Kidney (tissue), 14 donors: Measurements from ENCODE around the gene ATP8A2. TPM values are rescaled to one million over a fixed set of nuclear protein-coding genes. Genes with fewer than 3 reads are reported as not detected.

Source experiments
- DNase-seq, 5 donors: peaks; one replicate each; pipeline ENCODE4 v3.0.0-alpha.2; 2013 to 2020
- FAIRE-seq: peaks from 2 replicates; lab custom pipeline; 2012; peaks lifted over from hg19 to GRCh38; lab: Jason Lieb, UNC
- H3K27ac ChIP-seq, 2 donors: one replicate each; pipeline ENCODE4 v1.7.0; 2013; ENCODE audit warnings: low read depth in 2 of 2, low read length in 2 of 2, inconsistent platforms in 1 of 2
- H3K27me3 ChIP-seq: one replicate; pipeline ENCODE4 v1.7.1; 2013; ENCODE audit warnings: low read length, inconsistent platforms; ENCODE audit not compliant: control insufficient read depth, insufficient read depth
- H3K36me3 ChIP-seq, 3 donors: one replicate each; pipeline versions ENCODE4 v1.7.0 to v1.7.1; 2013; ENCODE audit warnings: low read length in 3 of 3, control low read depth in 1 of 3, inconsistent platforms in 1 of 3; ENCODE audit not compliant: insufficient read depth in 3 of 3, control insufficient read depth in 2 of 3
- H3K4me1 ChIP-seq, 3 donors: one replicate each; pipeline versions ENCODE4 v1.7.0 to v1.7.1; 2013; ENCODE audit warnings: low read length in 3 of 3, inconsistent platforms in 1 of 3, low read depth in 1 of 3; ENCODE audit not compliant: control insufficient read depth in 2 of 3, insufficient read depth in 2 of 3
- H3K4me3 ChIP-seq, 3 donors: one replicate each; pipeline versions ENCODE4 v1.7.0 to v1.8.1; 2013; ENCODE audit warnings: low read length in 3 of 3, control low read depth in 1 of 3, inconsistent platforms in 1 of 3
- H3K9ac ChIP-seq, 3 donors: one replicate each; pipeline versions ENCODE4 v1.7.0 to v1.7.1; 2013; ENCODE audit warnings: low read length in 3 of 3, control low read depth in 1 of 3, inconsistent platforms in 1 of 3
- H3K9me3 ChIP-seq, 3 donors: one replicate each; pipeline versions ENCODE4 v1.7.0 to v1.7.1; 2013; ENCODE audit warnings: low read length in 3 of 3, control low read depth in 1 of 3, inconsistent platforms in 1 of 3; ENCODE audit not compliant: control insufficient read depth in 2 of 3, insufficient read depth in 1 of 3
- intact Hi-C: fragments of 100-400 bp; cut with DNase I; formaldehyde crosslinking; loops from one replicate; pipeline ENCODE4 v1.11.1; 2022
- polyA plus RNA-seq: library from polyadenylated mRNA; stranded (reverse); fragments of 350-450 nt; fragmentation: Illumina TruSeq; extraction: RNeasy Lipid Tissue Mini Kit (QIAGEN cat#74804); gene quantifications from one replicate; pipeline ENCODE4 v1.2.3, GENCODE V29; 2014; ENCODE audit warnings: low read depth, low replicate concordance; ENCODE audit not compliant: insufficient read depth
- total RNA-seq: library from RNA; stranded (reverse); fragmentation: NEBNext Ultra II Directional; extraction: Animal tissue kit (Norgen Biotek cat#: 25700); gene quantifications from one replicate; pipeline ENCODE4 v1.2.1, GENCODE V29; 2021
- TF ChIP-seq, protein P1 (sequence below): IDR thresholded peaks from 3 replicates; pipeline ENCODE4 v1.5.1; 2012; ENCODE audit warnings: mild to moderate bottlenecking, moderate library complexity, borderline replicate concordance; ENCODE audit not compliant: insufficient read depth; ENCODE audit errors: extremely low read depth
- donor health status: control.
- donor health status: control.
- donor health status: control.
- donor health status: control.
- donor health status: control.
- donor health status: DM: yes; HTN: yes; CAD: no.
- donor health status: Normal renal cell carcinoma (clear cell type).

The ATP8A2 gene
- total and polyA plus RNA-seq, 2 donors from 2014 or later: 0.50 to 0.73 TPM

DNA sequence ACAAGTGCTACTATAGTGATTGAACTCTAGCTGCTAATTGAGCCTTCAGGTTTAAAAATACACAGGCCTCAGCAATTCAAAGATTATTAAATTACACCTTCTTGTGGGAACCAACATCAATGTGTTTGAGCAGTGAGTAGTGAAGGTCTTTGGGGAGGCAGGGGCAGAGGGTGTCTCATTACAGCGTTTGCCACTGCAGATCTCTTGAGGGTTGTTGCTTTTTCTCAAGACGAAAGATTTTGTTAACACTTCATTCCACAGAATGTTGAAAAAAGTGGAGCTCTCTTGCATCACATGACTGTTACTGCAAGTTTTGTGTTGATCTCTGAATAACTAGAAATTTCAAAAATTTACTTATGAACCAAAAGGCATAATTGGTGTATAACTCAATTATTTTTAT is 253.6 kb downstream of the ATP8A2 start:
- H3K9me3 ChIP-seq: no peaks in the 10 kb centered on the region
- H3K27ac ChIP-seq: no peak overlapping the region
- FAIRE-seq: no peak
- no peaks in the 10 kb centered on the region for H3K27me3 ChIP-seq
- intact Hi-C loops: no loop called here
- no peaks in the 10 kb centered on the region for H3K4me1 ChIP-seq
- no peak overlapping the region for H3K4me3 ChIP-seq
- H3K9ac ChIP-seq: no peak overlapping the region
- DNase-seq: peak in 3 of 5 donors; percentile 62 to 74 (median 66)
- no peaks in the 10 kb centered on the region for H3K36me3 ChIP-seq
- TF ChIP-seq, protein P1, sequence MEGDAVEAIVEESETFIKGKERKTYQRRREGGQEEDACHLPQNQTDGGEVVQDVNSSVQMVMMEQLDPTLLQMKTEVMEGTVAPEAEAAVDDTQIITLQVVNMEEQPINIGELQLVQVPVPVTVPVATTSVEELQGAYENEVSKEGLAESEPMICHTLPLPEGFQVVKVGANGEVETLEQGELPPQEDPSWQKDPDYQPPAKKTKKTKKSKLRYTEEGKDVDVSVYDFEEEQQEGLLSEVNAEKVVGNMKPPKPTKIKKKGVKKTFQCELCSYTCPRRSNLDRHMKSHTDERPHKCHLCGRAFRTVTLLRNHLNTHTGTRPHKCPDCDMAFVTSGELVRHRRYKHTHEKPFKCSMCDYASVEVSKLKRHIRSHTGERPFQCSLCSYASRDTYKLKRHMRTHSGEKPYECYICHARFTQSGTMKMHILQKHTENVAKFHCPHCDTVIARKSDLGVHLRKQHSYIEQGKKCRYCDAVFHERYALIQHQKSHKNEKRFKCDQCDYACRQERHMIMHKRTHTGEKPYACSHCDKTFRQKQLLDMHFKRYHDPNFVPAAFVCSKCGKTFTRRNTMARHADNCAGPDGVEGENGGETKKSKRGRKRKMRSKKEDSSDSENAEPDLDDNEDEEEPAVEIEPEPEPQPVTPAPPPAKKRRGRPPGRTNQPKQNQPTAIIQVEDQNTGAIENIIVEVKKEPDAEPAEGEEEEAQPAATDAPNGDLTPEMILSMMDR: no peak

DNA sequence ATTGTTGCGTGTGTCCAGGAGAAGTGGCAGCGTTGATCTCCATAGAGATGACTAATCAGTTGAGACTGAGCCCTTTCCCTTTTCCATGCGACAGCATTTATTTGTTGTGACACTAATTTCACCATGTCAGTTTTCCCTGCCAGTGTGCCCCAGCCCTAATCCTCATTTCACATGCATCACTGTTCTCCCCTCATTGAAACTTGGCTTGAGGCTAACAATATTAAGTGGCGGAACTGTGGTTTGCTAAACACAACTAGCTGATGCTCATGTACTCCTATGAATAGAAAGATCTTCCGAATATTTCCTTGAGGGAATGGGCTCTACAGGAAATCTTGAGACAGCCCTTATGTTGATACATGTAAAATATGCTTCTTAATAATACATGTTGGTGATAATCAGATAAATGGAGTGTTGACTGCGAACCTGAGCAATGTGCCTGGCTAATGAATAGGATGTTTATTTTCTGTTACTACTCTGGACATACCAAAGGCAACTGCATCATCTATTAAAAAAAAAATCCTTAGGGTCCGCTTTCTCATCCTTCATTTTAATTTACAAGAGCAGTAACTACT is 258.6 kb downstream of the ATP8A2 start:
- Histone ChIP-seq H3K4me3 (no peak overlapping the region), H3K27ac (no peak overlapping the region), H3K4me1 (no peaks in the 10 kb centered on the region), H3K9ac (no peak overlapping the region), H3K36me3 (no peaks in the 10 kb centered on the region), H3K9me3 (no peaks in the 10 kb centered on the region), H3K27me3 (no peaks in the 10 kb centered on the region)
- intact Hi-C loops: no loop called here
- peak in 1 of 5 donors; percentile 20 for DNase-seq
- TF ChIP-seq, protein P1: no peak
- no peak for FAIRE-seq

DNA sequence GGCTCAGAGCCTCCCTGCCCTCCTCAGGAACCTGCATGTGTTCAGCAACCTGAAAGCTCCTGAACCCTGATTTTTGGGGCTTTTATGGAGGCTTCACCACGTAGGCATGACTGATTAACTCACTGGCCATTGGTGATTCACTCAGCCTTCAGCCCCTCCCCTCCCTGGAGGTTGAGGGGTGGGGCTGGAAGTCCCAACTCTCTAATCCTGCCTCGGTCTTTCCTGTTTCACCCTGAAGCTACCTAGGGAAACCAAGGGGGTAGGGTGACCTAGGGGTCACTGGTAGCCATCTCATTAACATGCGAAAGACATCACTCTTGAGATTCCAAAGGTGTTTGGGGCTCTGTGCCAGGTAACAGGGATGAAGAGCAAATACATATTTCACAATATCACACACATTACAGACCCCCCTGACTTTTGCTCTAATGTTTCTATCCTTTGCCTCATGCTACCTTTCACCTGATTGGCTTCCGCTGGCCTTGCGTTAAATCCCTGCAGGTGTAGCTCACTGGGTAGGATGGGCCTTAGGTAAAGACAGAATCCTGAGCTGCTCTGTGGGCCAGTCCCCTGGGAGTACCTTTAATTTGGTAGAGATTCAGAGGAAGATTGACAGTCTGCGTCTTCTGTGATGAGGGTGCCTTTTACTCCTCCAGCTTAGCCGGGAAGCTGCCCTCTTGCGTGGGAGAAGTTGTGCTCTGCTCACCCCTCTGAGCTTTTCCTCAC is 260.6 kb downstream of the ATP8A2 start:
- no peaks in the 10 kb centered on the region for H3K36me3 ChIP-seq
- H3K27ac ChIP-seq: no peak overlapping the region
- TF ChIP-seq, protein P1: no peak
- H3K9ac ChIP-seq: no peak overlapping the region
- DNase-seq (no peak), FAIRE-seq (no peak)
- H3K4me3 ChIP-seq: no peak overlapping the region
- no peaks in the 10 kb centered on the region for H3K27me3 ChIP-seq
- H3K4me1 ChIP-seq: no peaks in the 10 kb centered on the region
- no peaks in the 10 kb centered on the region for H3K9me3 ChIP-seq
- intact Hi-C loops: no loop called here
